NCI-H345 treated with DMSO at 0.1 percent for 48 hours (cell line): ENCODE measurements around the gene VPS26B.
"Not testable (repeated sequence)": the region's sequence is repeated elsewhere in the genome, so short reads cannot be mapped to it uniquely, and the experiment has no call there.

Source experiments
- DNase-seq: peaks from one replicate; lab custom pipeline; 2025; ENCODE audit not compliant: unreplicated experiment; lab: John Stamatoyannopoulos, UW

VPS26B gene

DNA sequence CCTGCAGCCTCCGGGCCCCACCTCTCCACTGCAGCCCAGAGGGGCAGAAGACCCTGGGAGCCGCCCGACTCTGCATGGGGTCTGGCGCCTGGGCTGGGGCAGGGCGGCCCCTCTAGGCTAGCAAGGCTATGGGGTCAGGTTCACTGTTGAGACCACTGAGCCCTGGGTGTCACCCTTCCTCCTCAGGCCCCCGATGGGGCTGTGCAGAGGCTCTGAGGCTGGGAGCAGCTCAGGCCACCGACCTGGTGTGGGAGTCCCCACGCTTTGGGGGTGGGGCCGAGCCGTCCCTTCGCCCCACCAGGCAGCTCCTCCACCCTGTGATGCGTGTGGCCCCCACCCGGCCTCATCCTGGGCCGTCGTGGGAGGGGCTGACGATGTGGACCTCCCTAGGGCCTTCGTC lies 57.2 kb downstream of the VPS26B start:
- DNase-seq: not testable (repeated sequence)

DNA sequence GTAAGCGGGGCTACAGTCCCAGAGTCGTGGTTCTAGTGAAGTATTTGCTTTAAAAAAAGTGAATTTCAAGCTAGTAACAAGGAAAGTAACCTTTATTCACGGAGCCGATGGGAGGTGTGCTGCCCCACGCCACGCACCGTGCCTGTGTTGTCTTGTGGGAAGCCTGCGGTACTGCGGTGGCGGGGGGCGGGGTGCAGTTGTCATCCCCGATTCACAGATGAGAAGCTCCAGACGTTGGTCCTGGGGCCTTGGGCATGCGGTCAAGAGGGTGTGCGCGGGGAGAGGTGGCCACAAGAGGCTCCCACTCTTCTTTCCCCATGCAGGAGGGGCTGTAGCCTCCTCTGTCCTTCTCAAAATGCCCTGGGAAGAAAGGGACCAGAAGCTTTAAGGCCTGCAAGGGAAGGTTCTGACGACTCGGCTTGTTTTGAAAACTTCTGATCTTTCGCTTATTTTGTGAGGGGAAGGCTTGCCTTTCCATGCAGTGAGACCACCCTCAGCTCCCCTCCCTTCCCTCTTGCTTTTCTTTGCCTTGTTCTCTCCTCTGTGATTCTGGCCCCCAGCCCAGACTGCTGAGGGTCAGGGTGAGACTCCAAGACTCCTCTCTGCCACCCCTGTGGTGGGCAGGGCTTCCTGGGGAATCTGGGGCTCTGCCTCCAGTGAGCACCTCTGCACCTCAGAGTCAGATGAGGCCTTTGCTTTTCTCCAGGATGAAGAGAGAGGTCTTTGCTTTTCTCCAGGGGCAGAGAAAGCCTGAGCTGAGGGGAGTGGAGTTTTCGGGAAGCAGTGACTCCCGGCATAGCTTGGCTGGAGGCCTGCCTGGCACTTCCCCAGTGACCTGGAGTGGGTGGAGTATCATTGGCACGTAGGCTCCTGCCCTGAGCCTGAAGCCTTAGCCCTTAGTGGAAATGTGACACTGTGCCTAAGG lies 57.9 kb downstream of the VPS26B start:
- no peak for DNase-seq

DNA sequence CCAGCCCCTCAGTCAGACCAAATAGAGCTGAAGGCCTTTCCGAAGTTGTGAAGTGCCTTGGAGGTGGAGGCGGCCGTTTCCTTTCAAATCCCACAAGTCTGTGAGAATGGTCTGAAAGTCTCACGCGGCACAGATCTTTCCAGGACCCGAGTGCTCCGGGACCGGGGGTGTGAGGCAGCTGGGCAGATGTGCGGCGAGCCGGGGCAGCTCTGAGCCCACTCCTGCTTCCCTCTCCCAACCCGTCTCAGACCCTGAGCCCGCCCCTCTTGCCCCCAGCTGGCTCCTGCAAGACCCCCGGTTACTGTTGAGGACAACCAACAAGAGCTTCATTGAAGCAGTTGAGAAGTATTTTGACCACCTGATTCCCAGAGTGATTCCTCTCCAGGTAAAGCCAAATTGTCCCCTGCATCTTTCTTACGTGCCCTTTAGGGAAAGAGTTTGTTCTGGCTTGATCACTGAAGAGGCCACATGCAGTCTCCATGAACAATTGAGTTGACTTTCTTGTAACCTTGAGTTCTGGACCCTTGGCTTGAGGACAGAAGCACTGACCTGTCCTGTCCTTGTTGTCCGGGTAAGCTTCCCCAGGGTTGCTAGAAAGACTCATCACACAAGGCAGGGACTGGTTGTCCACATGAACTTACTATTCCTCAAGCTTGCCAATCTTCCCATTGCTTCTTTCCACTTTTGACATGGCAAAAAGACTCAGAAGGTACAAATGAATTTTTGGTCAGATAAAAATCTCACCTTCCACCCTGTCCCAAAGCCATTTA lies 59.2 kb downstream of the VPS26B start:
- no peak for DNase-seq

DNA sequence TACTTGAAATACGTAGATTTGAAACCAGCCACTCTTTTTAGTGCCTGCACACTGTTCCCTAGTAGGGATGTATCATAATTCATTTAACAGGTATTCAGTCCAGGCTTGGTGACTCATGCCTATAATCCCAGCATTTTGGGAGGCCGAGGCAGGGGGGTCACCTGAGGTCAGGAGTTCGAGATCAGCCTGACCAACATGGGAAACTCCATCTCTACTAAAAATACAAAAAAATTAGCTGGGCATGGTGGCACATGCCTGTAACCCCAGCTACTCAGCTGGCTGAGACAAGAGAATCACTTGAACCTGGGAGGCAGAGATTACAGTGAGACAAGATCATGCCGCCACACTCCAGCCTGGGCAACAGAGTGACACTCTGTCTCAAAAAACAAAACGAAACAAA lies 59.9 kb downstream of the VPS26B start:
- DNase-seq: not testable (repeated sequence)

DNA sequence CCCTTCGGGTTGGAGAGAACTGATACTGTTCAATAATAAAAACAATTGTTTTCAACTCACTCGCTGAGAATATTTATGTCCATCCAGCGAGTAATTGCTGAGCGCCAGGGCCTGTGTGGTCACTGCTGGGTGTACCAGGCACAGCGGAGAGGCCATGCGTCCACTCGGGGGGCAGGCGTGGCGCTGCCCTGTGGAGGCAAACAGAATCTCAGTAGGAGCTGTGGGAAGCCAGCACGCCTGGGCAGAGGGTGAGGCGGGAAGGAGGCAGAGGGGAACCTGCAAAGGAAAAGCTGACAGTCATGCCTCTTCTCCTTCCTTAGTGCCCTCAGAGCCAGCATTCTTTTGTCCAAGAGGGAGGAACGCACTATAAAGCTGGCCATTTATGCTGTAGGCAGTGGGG lies 63.1 kb downstream of the VPS26B start:
- DNase-seq: no peak

DNA sequence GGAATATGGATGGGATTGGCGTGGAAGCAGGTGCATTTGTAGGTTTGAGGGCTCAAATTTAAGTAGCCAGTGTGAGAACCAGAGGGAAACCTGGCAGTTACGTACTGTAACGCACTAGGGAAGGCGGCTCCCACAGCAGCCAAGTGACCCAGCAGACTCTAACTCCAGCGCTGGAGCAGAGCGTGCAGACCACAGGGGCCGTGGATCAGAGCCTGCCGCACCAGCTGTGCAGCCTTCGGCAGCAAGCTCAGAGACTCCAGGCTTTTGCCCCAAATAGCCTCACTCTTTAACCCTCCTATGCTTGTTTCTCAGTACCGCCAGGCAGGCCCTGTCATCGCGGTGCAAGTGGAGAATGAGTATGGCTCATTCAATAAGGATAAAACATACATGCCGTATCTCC lies 64.0 kb downstream of the VPS26B start:
- no peak for DNase-seq

DNA sequence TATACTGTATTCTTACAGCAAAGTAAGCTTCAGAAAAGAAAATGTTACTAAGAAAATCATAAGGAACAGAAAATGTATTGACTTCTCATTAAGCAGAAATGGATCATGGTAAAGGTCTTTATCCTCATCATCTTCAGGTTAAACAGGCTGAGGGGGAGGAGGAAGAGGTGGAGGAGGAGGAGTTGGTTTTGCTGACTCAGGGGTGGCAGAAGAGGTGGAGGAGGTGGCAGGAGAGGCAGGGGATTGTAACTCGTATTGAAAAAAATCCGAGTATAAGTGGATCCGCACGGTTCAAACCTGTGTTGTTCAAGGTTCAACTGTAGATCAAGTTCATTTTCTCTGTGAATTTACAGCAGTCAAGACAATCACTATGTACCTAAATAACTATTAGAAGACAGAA lies 64.7 kb downstream of the VPS26B start:
- no peak for DNase-seq

DNA sequence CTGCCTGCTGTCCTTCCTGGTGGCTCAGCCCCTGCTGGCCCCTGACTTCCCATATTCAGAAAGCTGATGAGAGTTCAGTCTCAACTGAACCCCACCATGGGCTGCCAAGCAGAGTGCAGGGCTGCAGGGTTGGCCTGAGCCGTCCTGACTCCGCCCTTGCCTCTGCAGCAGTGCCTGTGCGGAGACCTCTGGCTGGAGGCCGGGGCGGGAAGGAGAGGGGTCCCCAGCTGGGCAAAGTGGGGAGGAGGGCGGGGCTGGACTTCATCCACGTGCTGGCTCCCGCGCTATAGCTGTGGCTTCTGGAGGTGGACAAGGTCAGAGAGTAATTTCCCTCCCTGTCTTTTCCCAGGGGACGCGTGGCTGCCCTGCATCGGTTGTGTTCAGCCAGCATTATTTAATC lies 65.3 kb downstream of the VPS26B start:
- no peak for DNase-seq

DNA sequence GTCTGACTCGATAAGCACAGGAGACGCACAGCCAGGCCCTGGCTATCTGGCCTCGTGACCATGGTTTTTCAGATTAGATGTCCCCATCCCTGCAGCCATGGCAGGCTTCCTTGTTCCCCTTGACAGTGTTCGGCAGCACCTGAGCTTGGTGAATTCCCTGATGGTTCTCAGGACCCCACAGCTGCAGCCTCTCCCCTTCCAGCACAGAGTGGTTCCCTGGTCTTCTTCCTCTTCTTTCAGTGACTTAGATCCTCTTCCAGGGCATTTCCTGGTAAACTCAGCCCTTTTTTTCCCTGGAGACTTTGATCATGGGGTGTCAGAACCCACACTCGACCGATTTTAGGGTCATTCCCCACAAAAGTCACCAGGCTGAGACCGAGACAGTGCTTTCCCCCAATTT lies 66.2 kb downstream of the VPS26B start:
- no peak for DNase-seq

DNA sequence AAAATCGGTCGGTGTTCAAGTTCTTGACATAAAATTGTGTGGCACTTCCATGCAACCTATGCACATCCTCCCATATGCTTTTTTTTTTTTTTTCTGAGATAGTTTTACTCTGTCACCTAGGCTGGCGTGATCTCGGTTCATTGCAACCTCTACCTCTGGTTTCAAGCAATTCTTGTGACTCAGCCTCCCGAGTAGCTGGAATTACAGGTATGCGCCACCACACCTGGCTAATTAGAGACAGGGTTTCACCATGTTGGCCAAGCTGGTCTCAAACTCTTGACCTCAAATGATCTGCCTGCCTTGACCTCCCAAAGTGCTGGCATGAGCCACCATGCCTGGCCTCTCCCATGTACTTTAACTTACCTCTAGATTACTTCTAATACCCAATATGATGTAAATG lies 66.7 kb downstream of the VPS26B start:
- no peak for DNase-seq

DNA sequence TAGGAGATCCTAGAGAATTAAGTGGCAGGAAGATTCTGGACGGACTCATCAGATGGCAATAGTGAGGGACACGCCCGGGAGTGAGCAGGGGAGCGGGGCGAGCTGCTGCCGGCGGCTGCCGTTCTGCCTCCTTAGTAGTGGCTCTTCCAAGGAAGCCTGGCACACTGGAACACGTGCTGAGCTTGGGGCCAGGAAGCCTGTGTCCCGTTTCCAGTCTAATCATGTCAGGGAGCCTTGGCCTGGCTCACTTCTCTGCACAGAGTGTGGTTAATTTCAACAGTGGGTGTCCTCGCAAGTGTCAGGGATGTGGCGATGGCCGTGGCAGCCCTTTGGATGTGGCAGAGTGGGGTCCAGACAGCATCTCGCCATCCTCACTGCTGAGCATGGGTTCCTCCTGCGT lies 68.2 kb downstream of the VPS26B start:
- no peak for DNase-seq

DNA sequence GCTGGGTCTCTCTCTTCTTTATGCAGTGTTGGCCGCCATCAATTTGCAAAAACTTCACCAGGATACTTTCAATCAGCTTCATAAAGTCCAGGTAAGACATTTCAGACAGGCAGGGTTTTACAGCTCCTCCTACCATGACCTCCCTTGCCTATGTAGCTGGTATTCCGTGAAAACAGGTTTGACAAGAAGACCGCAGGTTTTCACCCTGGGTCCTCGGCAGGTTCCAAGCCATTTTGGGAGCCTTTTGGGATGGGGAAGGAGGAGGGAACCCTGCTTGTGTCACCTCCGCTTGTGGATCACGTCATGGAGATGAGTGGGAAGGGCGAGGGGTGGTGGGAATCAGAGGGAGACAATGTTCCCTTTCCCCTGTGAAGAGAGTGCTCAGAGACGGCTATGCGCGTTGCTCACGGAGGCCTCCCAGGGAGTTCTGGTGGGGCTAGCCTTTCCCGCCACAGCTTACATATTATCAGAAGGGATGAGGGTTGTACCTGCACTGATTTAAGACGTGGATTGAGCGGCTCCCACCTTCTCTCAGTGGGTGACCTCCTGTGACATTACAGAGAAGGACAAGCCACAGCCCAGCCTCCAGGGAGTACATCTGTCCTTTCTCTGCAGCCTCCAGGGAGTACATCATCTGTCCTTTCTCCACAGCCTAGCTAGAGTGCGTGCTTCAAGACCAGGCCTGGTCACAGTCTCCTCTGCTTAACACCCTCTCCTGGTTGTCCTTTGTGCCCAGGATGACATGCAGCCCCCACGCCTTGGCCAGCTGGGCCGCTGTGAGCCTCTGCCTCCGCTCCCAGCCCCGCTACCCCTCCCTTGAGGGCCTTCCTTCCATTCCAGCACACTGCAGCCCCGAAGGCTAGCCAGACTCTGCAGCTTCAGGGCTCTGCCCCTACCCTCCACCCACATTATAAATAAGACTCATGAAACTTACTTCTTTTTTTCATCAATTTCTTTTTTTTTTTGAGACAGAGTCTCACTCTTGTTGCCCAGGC lies 68.9 kb downstream of the VPS26B start:
- DNase-seq: no peak

DNA sequence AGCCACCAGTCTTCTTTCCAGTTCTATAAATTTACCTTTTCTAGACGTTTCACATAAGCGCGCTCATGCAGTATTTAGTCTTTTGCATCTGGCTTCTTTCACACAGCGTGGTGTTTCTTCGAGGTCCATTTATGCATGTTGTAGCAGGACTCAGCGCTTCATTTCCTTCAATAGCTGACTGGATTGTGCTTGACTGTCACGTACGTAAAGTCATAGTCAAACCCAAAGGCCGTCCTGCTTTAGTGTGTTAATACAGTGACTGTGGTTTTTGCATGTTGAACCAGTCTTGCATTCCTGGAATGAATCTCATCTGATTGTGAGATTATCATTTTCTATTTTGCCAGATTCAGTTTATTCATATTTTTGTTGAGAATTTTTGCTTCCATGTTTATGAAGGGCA lies 70.2 kb downstream of the VPS26B start:
- DNase-seq: no peak
